Stromal cell of bone marrow (primary cell): ENCODE measurements around the gene HMGCS2.

Experiments used
- DNase-seq: peaks from one replicate; pipeline ENCODE4 v3.0.0-alpha.2; 2012; ENCODE audit warnings: low read depth

HMGCS2 gene

DNA sequence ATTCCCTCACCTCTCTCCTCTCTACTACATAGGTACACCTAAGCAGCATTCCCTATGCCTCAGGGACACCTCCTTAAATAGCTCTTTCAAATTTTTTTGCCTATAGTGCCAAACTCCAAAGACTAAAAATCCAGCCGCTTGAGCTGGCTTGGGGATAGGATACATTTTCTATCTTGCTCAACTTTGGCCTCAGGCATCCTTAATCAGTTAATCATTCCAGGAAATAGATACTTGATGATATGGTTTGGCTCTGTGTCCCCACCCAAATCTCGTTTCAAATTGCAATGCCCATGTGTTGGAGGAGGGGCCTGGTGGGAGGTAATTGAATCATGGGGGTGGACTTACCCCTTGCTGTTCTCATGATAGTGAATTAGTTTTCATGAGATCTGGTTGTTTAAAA, 68.4 kb downstream of the HMGCS2 start:
- DNase-seq, result no peak
